ENCODE data around the gene DHCR7. TPM values are rescaled to one million over a fixed set of nuclear protein-coding genes. Genes with fewer than 3 reads are reported as not detected.

Gene DHCR7
- total RNA-seq, 1 donor, result 16.7 TPM

- peak; percentile 66 for DNase-seq (ENCODE audit: low read depth)
- no peak for TF ChIP-seq CTCF (IDR thresholded peaks at IDR 0.05; ENCODE audit: insufficient read depth, low read length)
- H3K4me3 ChIP-seq (ENCODE audit: low read depth, low read length), result peak overlapping the region; percentile 78
Observed at GRCh38 chr11:71446942-71447688, 1.1 kb downstream of the DHCR7 start.

- H3K4me3 ChIP-seq (ENCODE audit: low read depth, low read length), result no peak overlapping the region
- no peak for TF ChIP-seq CTCF (IDR thresholded peaks at IDR 0.05; ENCODE audit: insufficient read depth, low read length)
- DNase-seq (ENCODE audit: low read depth), result no peak
Observed at GRCh38 chr11:71446150-71446549, 2.0 kb downstream of the DHCR7 start.

- TF ChIP-seq CTCF (IDR thresholded peaks at IDR 0.05; ENCODE audit: insufficient read depth, low read length), result no peak
- no peak for DNase-seq (ENCODE audit: low read depth)
- H3K4me3 ChIP-seq (ENCODE audit: low read depth, low read length), result no peak overlapping the region
Observed at GRCh38 chr11:71444811-71445210, 3.4 kb downstream of the DHCR7 start.

GRCh38 chr11:71443736-71444445 is 4.3 kb downstream of the DHCR7 start:
- TF ChIP-seq CTCF (IDR thresholded peaks at IDR 0.05; ENCODE audit: insufficient read depth, low read length), result no peak
- H3K4me3 ChIP-seq (ENCODE audit: low read depth, low read length), result no peak overlapping the region
- no peak for DNase-seq (ENCODE audit: low read depth)

- TF ChIP-seq CTCF (IDR thresholded peaks at IDR 0.05; ENCODE audit: insufficient read depth, low read length), result no peak
- no peak overlapping the region for H3K4me3 ChIP-seq (ENCODE audit: low read depth, low read length)
- no peak for DNase-seq (ENCODE audit: low read depth)
Observed at GRCh38 chr11:71442880-71443279, 5.3 kb downstream of the DHCR7 start.

- TF ChIP-seq CTCF (IDR thresholded peaks at IDR 0.05; ENCODE audit: insufficient read depth, low read length), result no peak
- no peak for DNase-seq (ENCODE audit: low read depth)
- no peak overlapping the region for H3K4me3 ChIP-seq (ENCODE audit: low read depth, low read length)
Observed at GRCh38 chr11:71442123-71442522, 6.1 kb downstream of the DHCR7 start.

Measured in fibroblast of the aortic adventitia (primary cell).